T-cell (primary cell): Measurements from ENCODE around the gene CACNA1G. TPM values are rescaled to one million over a fixed set of nuclear protein-coding genes. Genes with fewer than 3 reads are reported as not detected.

Source experiments
- ATAC-seq, 4 experiments: fragments of 200-7000 bp in 3 of 4; fragments of 150-1000 bp in 1 of 4; cut with Tn5 transposase; replicated peaks in 1 of 4; 1 replicate in 3 of 4; 2 replicates in 1 of 4; pipeline ENCODE4 v1.10.0; 2021; ENCODE audit warnings: moderate library complexity in 3 of 4, mild to moderate bottlenecking in 2 of 4, moderate number of reproducible peaks in 1 of 4
- CTCF ChIA-PET, 2 donors: fragments of 300-600 bp; sonication (Branson Sonifier 250); formaldehyde crosslinking; loops; one replicate each; lab custom pipeline; 2022; ENCODE audit warnings: antibody characterized with exemption in 2 of 2; lab: Charles Lee
- POLR2A ChIA-PET, 2 donors: fragments of 300-600 bp; sonication (Branson Sonifier 250); formaldehyde crosslinking; loops; one replicate each; lab custom pipeline; 2022; ENCODE audit warnings: antibody characterized with exemption in 2 of 2; lab: Charles Lee
- DNase-seq, 35 experiments: peaks; one replicate each; pipeline versions ENCODE4 v3.0.0 to v3.0.0-alpha.2; 2013 to 2023
- H3K27ac ChIP-seq: one replicate; pipeline ENCODE4 v1.5.1; 2013; ENCODE audit warnings: low read length
- H3K27me3 ChIP-seq, 2 experiments: replicated peaks in 1 of 2; 1 replicate in 1 of 2; 2 replicates in 1 of 2; pipeline versions ENCODE4 v1.6.1 to v1.7.0; 2013; ENCODE audit warnings: low read length in 1 of 2, mixed read lengths in 1 of 2; ENCODE audit not compliant: control insufficient read depth in 2 of 2, insufficient read depth in 2 of 2; ENCODE audit errors: extremely low read depth in 1 of 2
- H3K36me3 ChIP-seq, 2 donors: 1 replicate in 1 of 2; 2 replicates in 1 of 2; pipeline versions ENCODE4 v1.6.1 to v1.7.0; 2013; ENCODE audit warnings: low read length in 1 of 2; ENCODE audit not compliant: control insufficient read depth in 2 of 2, insufficient read depth in 1 of 2; ENCODE audit errors: extremely low read depth in 1 of 2
- H3K4me1 ChIP-seq, 2 experiments: 1 replicate in 1 of 2; 2 replicates in 1 of 2; pipeline versions ENCODE4 v1.6.1 to v1.7.0; 2013; ENCODE audit warnings: low read length in 2 of 2, mixed read lengths in 1 of 2; ENCODE audit not compliant: insufficient read depth in 2 of 2, control insufficient read depth in 1 of 2; ENCODE audit errors: extremely low read depth in 1 of 2
- H3K4me3 ChIP-seq, 2 donors: 1 replicate in 1 of 2; 2 replicates in 1 of 2; pipeline versions ENCODE4 v1.5.1 to v1.7.0; 2013; ENCODE audit warnings: mild to moderate bottlenecking in 2 of 2, low read length in 1 of 2, moderate library complexity in 1 of 2; ENCODE audit not compliant: control insufficient read depth in 1 of 2; ENCODE audit errors: extremely low read depth in 1 of 2
- H3K9me3 ChIP-seq: 2 replicates; pipeline ENCODE4 v1.7.0; 2013
- H3K27ac Mint-ChIP-seq, 2 donors: one replicate each; pipeline ENCODE4 v1.8.0; 2020 to 2021; ENCODE audit warnings: mild to moderate bottlenecking in 2 of 2, mixed read lengths in 2 of 2
- H3K27me3 Mint-ChIP-seq, 2 donors: one replicate each; pipeline ENCODE4 v1.8.0; 2021 to 2022; ENCODE audit warnings: mixed read lengths in 2 of 2
- H3K36me3 Mint-ChIP-seq: one replicate; pipeline ENCODE4 v1.8.0; 2021; ENCODE audit warnings: mixed read lengths
- H3K4me1 Mint-ChIP-seq, 3 donors: one replicate each; pipeline ENCODE4 v1.8.0; 2020 to 2022; ENCODE audit warnings: mixed read lengths in 3 of 3, mild to moderate bottlenecking in 1 of 3
- H3K4me3 Mint-ChIP-seq, 3 donors: one replicate each; pipeline ENCODE4 v1.8.0; 2020 to 2022; ENCODE audit warnings: mild to moderate bottlenecking in 3 of 3, mixed read lengths in 3 of 3, moderate library complexity in 3 of 3
- H3K9me3 Mint-ChIP-seq, 3 donors: one replicate each; pipeline ENCODE4 v1.8.0; 2020 to 2022; ENCODE audit warnings: mixed read lengths in 3 of 3
- WGBS: methylation state at CpG from one replicate; pipeline ENCODE4 v1.1.5; 2013; ENCODE audit warnings: missing lambda C conversion rate; ENCODE audit not compliant: insufficient coverage; 5-methylcytosine and 5-hydroxymethylcytosine counted together
- total RNA-seq, 35 experiments: library from RNA in 6 of 35; stranded (reverse) in 6 of 35; fragments of 120-200 nt in 1 of 35; gene quantifications; one replicate each; pipeline versions ENCODE4 v1.2.1 to v1.2.4 and lab custom pipeline; 2013 to 2026

The CACNA1G gene
- total RNA-seq, 5 donors from 2014 or later (not counting 1 experiment from before 2014, with no cell fraction given): not detected

DNA sequence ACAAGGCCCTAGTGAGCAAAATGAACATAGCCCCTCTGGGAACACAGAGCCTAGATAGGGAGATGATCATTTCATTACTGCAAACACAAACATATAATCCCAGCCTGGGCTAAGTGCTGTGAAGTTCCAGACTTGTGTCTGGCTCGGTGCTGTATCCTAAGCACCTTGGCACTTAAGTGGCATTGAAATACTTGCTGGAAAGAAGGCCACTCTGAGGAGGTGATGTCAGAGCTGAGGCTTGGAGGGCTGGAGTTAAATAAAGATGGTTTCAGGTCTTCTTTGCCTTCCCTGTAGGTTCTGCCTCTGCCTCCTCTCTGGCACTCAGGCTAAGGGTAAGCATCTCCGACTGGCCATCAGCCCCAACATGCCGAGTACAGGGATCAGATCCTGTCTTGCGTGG, 2.4 kb upstream of the CACNA1G start:
- DNase-seq (no peak), ATAC-seq (no peak)
- H3K36me3 Mint-ChIP-seq: peaks cover 3% of the 10 kb centered on the region
- peaks cover 20 to 26% (median 22%) of the 10 kb centered on the region in 3 donors for H3K4me1 Mint-ChIP-seq
- H3K27me3 Mint-ChIP-seq: peaks cover 19 to 39% of the 10 kb centered on the region in 2 donors
- CTCF ChIA-PET: no interaction called here
- H3K9me3 ChIP-seq: no peaks in the 10 kb centered on the region
- peaks cover 6 to 43% of the 10 kb centered on the region in 2 experiments for H3K4me1 ChIP-seq
- H3K36me3 ChIP-seq: no peaks in the 10 kb centered on the region
- H3K9me3 Mint-ChIP-seq: no peaks in the 10 kb centered on the region
- POLR2A ChIA-PET: no interaction called here
- H3K27ac Mint-ChIP-seq: no peak overlapping the region
- H3K4me3 Mint-ChIP-seq: peak overlapping the region; percentile 13 to 84 (median 52)
- WGBS: 96% methylated on average over 4 of the region's 4 CpGs
- H3K4me3 ChIP-seq: no peak overlapping the region
- no peak overlapping the region for H3K27ac ChIP-seq
- H3K27me3 ChIP-seq: peaks cover 5 to 68% of the 10 kb centered on the region in 2 experiments

DNA sequence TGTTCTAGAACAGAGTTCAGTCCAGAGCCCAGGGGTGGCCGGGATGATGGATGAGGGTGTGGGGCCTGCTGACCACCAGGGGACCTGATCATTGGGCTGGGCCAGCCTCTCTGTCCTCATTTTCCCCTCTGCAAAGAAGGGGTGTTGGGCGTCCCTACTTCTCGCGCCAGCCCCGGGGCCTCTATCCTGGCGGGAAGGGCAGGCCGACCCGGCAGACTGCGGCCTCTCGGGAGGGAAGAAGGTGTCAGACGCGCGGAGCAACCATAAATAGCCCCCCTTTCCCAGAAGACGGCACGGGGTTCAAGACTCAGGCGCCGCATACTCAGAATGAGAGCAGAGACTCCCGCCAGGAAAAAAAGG, 2.0 kb upstream of the CACNA1G start:
- Mint-ChIP-seq H3K27ac (no peak overlapping the region), H3K4me3 (peak overlapping the region; percentile 52 to 84 (median 69)), H3K36me3 (peaks cover 3% of the 10 kb centered on the region), H3K27me3 (peaks cover 23 to 43% of the 10 kb centered on the region in 2 donors), H3K4me1 (peaks cover 20 to 26% (median 22%) of the 10 kb centered on the region in 3 donors), H3K9me3 (no peaks in the 10 kb centered on the region)
- Histone ChIP-seq H3K4me3 (no peak overlapping the region), H3K27ac (no peak overlapping the region), H3K9me3 (no peaks in the 10 kb centered on the region), H3K36me3 (no peaks in the 10 kb centered on the region), H3K4me1 (peaks cover 6 to 43% of the 10 kb centered on the region in 2 experiments), H3K27me3 (peaks cover 6 to 72% of the 10 kb centered on the region in 2 experiments)
- CTCF ChIA-PET: no interaction called here
- DNase-seq (no peak), ATAC-seq (no peak)
- POLR2A ChIA-PET: no interaction called here
- 13% methylated on average over 18 of the region's 18 CpGs for WGBS

- Mint-ChIP-seq H3K27me3 (peaks cover 28 to 48% of the 10 kb centered on the region in 2 donors), H3K9me3 (no peaks in the 10 kb centered on the region), H3K4me1 (peaks cover 20 to 28% (median 22%) of the 10 kb centered on the region in 3 donors), H3K4me3 (peak overlapping the region; percentile 69 to 84 (median 76)), H3K27ac (no peak overlapping the region), H3K36me3 (peaks cover 3% of the 10 kb centered on the region)
- Histone ChIP-seq H3K9me3 (no peaks in the 10 kb centered on the region), H3K36me3 (no peaks in the 10 kb centered on the region), H3K27me3 (peaks cover 7 to 77% of the 10 kb centered on the region in 2 experiments), H3K4me1 (peaks cover 6 to 43% of the 10 kb centered on the region in 2 experiments), H3K27ac (no peak overlapping the region), H3K4me3 (peak overlapping the region; percentile 46 to 66)
- DNase-seq (peak in 4 of 35 experiments; percentile 18 to 34 (median 25)), ATAC-seq (no peak)
- ChIA-PET POLR2A (no interaction called here), CTCF (no interaction called here)
- WGBS: 4% methylated on average over 40 of the region's 55 CpGs
Measured at GRCh38 chr17:50558941-50559614, 1.4 kb upstream of the CACNA1G start.

GRCh38 chr17:50559674-50560184, 786 bp upstream of the CACNA1G start:
- Mint-ChIP-seq H3K36me3 (peaks cover 3% of the 10 kb centered on the region), H3K4me1 (peaks cover 21 to 29% (median 22%) of the 10 kb centered on the region in 3 donors), H3K9me3 (no peaks in the 10 kb centered on the region), H3K4me3 (peak overlapping the region; percentile 69 to 84 (median 76)), H3K27me3 (peaks cover 30 to 53% of the 10 kb centered on the region in 2 donors), H3K27ac (no peak overlapping the region)
- H3K27ac ChIP-seq: no peak overlapping the region
- H3K4me3 ChIP-seq: peak overlapping the region; percentile 46 to 66
- POLR2A ChIA-PET: interaction anchor here in 1 of 2 donors (0.9 kb wide), 1 partner anchor 18 kb away, joined by 3 read pairs; no protein-coding TSS in a partner anchor
- H3K36me3 ChIP-seq: no peaks in the 10 kb centered on the region
- peak; percentile 11 to 28 (median 20) for ATAC-seq
- H3K9me3 ChIP-seq: no peaks in the 10 kb centered on the region
- CTCF ChIA-PET: interaction anchor here in 1 of 2 donors (0.6 kb wide), 1 partner anchor 1636 kb away, joined by 4 read pairs; no protein-coding TSS in a partner anchor
- DNase-seq: peak in 2 of 35 experiments; percentile 28 to 42
- H3K27me3 ChIP-seq: peaks cover 7 to 83% of the 10 kb centered on the region in 2 experiments
- 8% methylated on average over 22 of the region's 27 CpGs for WGBS
- peaks cover 6 to 43% of the 10 kb centered on the region in 2 experiments for H3K4me1 ChIP-seq

DNA sequence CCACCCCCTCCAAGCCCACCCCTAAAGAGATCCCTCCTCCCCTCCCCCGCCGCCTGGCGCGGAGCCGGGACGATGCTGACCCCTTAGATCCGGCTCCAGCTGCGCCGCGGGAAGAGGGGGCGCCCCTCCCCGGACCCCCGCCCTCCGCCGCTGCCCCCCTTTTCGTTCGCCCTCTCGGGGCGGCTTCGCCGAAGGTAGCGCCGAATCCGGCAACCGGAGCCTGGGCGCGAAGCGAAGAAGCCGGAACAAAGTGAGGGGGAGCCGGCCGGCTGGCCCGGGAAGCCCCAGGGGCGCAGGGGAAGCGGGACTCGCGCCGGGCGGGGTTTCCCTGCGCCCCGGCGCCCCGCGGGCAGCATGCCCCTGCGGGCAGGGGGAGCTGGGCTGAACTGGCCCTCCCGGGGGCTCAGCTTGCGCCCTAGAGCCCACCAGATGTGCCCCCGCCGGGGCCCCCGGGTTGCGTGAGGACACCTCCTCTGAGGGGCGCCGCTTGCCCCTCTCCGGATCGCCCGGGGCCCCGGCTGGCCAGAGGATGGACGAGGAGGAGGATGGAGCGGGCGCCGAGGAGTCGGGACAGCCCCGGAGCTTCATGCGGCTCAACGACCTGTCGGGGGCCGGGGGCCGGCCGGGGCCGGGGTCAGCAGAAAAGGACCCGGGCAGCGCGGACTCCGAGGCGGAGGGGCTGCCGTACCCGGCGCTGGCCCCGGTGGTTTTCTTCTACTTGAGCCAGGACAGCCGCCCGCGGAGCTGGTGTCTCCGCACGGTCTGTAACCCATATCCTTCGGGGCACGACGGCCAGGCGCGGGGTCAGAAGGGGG, 623 bp downstream of the CACNA1G start:
- CTCF ChIA-PET: interaction anchor here in 1 of 2 donors (0.6 to 0.8 kb wide), 2 partner anchors 54 to 164 kb away, joined by 3 to 4 read pairs; partner anchors contain the start of gene LRRC59
- H3K4me3 ChIP-seq: peak overlapping the region; percentile 10 to 56
- peaks cover 43 to 66% of the 10 kb centered on the region in 2 donors for H3K27me3 Mint-ChIP-seq

More for the DNA sequence above, 623 bp downstream of the CACNA1G start:
- ATAC-seq (peak; percentile 15 to 35 (median 19)), DNase-seq (peak in 3 of 35 experiments; percentile 26 to 56 (median 32))
- 1% methylated on average over 77 of the region's 88 CpGs for WGBS
- Histone ChIP-seq H3K36me3 (no peaks in the 10 kb centered on the region), H3K27ac (no peak overlapping the region), H3K9me3 (no peaks in the 10 kb centered on the region), H3K4me1 (peaks cover 6 to 46% of the 10 kb centered on the region in 2 experiments), H3K27me3 (peaks cover 7 to 90% of the 10 kb centered on the region in 2 experiments)
- Mint-ChIP-seq H3K27ac (no peak overlapping the region), H3K9me3 (no peaks in the 10 kb centered on the region), H3K4me3 (peak overlapping the region in 1 of 3 donors; percentile 84), H3K36me3 (no peaks in the 10 kb centered on the region), H3K4me1 (peaks cover 26 to 39% (median 34%) of the 10 kb centered on the region in 3 donors)
- POLR2A ChIA-PET: interaction anchor here in 1 of 2 donors (0.7 kb wide), 1 partner anchor 621 kb away, joined by 3 read pairs; no protein-coding TSS in a partner anchor
